MCF 10A (cell line): ENCODE data around the gene PSMC3IP. TPM values are rescaled to one million over a fixed set of nuclear protein-coding genes. Genes with fewer than 3 reads are reported as not detected.

ENCODE experiments used
- BruUV-seq: library from RNA; stranded (reverse); fragments of 400-500 nt; replicated peaks from 2 replicates; lab custom pipeline; 2021; lab: Mats Ljungman, UMichigan
- CTCF ChIA-PET: fragments of 300-600 bp; sonication (Branson Sonifier 250); formaldehyde crosslinking; extraction: SDS; loops from one replicate; lab custom pipeline; 2021; ENCODE audit warnings: antibody characterized with exemption, inconsistent platforms; lab: Yijun Ruan, JAX
- POLR2A ChIA-PET: fragments of 300-600, 350-650 bp; sonication (Branson Sonifier 250); formaldehyde crosslinking; extraction: SDS; loops from one replicate; lab custom pipeline; 2020; ENCODE audit warnings: antibody characterized with exemption, inconsistent platforms; lab: Yijun Ruan, JAX
- DNase-seq: peaks from one replicate; pipeline ENCODE4 v3.0.0-alpha.2; 2018; ENCODE audit not compliant: unreplicated experiment
- H3K27ac Mint-ChIP-seq: one replicate; pipeline ENCODE4 v1.8.0; 2022; ENCODE audit warnings: mild to moderate bottlenecking, low read depth, mixed read lengths; ENCODE audit not compliant: unreplicated experiment
- H3K27me3 Mint-ChIP-seq: one replicate; pipeline ENCODE4 v1.8.0; 2022; ENCODE audit warnings: mixed read lengths; ENCODE audit not compliant: insufficient read depth, unreplicated experiment
- H3K36me3 Mint-ChIP-seq: one replicate; pipeline ENCODE4 v1.8.0; 2022; ENCODE audit warnings: mild to moderate bottlenecking, moderate library complexity, mixed read lengths; ENCODE audit not compliant: insufficient read depth, unreplicated experiment
- H3K4me1 Mint-ChIP-seq: one replicate; pipeline ENCODE4 v1.8.0; 2022; ENCODE audit warnings: mixed read lengths; ENCODE audit not compliant: insufficient read depth, unreplicated experiment
- H3K4me3 Mint-ChIP-seq: one replicate; pipeline ENCODE4 v1.8.0; 2022; ENCODE audit warnings: mild to moderate bottlenecking, moderate library complexity, mixed read lengths; ENCODE audit not compliant: unreplicated experiment
- H3K9me3 Mint-ChIP-seq: one replicate; pipeline ENCODE4 v1.8.0; 2022; ENCODE audit warnings: mixed read lengths; ENCODE audit not compliant: unreplicated experiment
- intact Hi-C: fragments of 100-400 bp; cut with micrococcal nuclease; formaldehyde crosslinking; loops from 2 replicates; pipeline ENCODE4 v1.14.1; 2022
- total RNA-seq: library from RNA; stranded (reverse); gene quantifications from 2 replicates; pipeline ENCODE4 v1.2.3, GENCODE V29; 2022
- TF ChIP-seq, protein P1 (sequence below): fragments of 200-600 bp; IDR thresholded peaks from one replicate; pipeline ENCODE4 v1.8.0; 2022; ENCODE audit warnings: antibody characterized with exemption, mild to moderate bottlenecking; ENCODE audit not compliant: unreplicated experiment

Gene PSMC3IP
- total RNA-seq, 1 experiment from 2014 or later = 12.0 TPM

DNA sequence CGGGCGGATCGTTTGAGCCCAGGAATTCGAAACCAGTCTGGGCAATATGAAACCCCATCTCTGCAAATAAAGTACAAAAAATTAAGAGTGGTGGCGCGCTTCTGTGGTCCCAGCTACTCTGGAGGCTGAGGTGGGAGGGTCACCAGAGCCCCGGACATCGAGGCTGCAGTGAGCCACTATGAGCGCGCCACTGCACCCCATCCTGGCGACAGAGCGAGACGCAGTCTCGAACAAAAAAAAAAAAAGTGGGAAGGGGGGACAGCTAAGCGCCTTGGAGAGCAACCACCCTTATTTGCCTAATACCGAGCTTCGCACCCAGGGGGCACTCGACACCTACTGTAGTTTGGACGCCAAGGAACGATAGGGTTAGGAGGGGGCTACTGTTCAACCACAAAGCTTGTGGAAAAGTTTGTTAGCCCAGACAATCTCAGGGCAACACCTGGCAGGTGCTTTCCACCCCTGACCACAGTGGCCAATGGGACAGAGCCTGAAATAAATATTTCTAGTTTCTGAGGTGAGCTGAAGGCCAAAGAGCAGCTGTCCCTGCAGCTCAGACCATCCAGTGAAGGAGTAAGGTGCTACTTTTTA, 847 bp upstream of the PSMC3IP start:
- no TSS peak for BruUV-seq
- intact Hi-C loops = loop anchor here (1.0 to 2.0 kb wide), 3 partner anchors 101 to 184 kb away; no protein-coding TSS in a partner anchor
- H3K27me3 Mint-ChIP-seq = no peaks in the 10 kb centered on the region
- ChIA-PET CTCF (interaction anchor here (0.5 to 4.3 kb wide), 46 partner anchors 8 to 326 kb away, joined by 3 to 55 read pairs (median 4); partner anchors contain the start of genes BECN1, MLX, PLEKHH3 and RETREG3), POLR2A (interaction anchor here (0.5 to 5.4 kb wide), 35 partner anchors 8 to 660 kb away, joined by 3 to 70 read pairs (median 7); partner anchors contain the start of genes BECN1, CNP, CNTNAP1 and COASY)
- no peaks in the 10 kb centered on the region for H3K9me3 Mint-ChIP-seq
- H3K4me3 Mint-ChIP-seq = peak overlapping the region; percentile 78
- peak; percentile 78 for DNase-seq
- TF ChIP-seq, protein P1, sequence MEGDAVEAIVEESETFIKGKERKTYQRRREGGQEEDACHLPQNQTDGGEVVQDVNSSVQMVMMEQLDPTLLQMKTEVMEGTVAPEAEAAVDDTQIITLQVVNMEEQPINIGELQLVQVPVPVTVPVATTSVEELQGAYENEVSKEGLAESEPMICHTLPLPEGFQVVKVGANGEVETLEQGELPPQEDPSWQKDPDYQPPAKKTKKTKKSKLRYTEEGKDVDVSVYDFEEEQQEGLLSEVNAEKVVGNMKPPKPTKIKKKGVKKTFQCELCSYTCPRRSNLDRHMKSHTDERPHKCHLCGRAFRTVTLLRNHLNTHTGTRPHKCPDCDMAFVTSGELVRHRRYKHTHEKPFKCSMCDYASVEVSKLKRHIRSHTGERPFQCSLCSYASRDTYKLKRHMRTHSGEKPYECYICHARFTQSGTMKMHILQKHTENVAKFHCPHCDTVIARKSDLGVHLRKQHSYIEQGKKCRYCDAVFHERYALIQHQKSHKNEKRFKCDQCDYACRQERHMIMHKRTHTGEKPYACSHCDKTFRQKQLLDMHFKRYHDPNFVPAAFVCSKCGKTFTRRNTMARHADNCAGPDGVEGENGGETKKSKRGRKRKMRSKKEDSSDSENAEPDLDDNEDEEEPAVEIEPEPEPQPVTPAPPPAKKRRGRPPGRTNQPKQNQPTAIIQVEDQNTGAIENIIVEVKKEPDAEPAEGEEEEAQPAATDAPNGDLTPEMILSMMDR = peak; percentile 77
- peaks cover 24% of the 10 kb centered on the region for H3K4me1 Mint-ChIP-seq
- peaks cover 71% of the 10 kb centered on the region for H3K36me3 Mint-ChIP-seq
- H3K27ac Mint-ChIP-seq = peak overlapping the region; percentile 80

DNA sequence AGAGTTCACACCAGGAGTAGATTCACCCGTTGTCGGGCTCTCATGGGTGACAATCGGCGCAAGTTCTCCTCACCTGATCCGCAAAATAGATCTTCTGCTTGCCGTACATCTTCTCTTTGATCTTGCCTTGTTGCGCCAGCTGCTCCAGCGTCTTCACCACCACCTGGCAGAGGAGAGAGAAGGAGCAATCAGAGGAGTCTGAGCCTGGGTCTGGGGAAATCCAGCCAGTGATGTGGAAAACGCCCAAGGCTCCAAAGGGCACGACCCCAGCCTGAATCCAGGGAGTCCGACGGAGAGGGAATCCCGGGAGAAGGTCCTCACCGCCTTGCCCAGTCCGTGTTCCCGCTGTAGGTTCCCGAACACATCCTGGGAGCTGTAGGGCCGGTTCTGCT, 393 bp downstream of the PSMC3IP start:
- POLR2A ChIA-PET = interaction anchor here (0.6 to 5.4 kb wide), 26 partner anchors 10 to 257 kb away, joined by 3 to 70 read pairs (median 8); partner anchors contain the start of genes BECN1, COASY, EZH1 and HSD17B1
- no peak for DNase-seq
- no peaks in the 10 kb centered on the region for H3K9me3 Mint-ChIP-seq
- peaks cover 24% of the 10 kb centered on the region for H3K4me1 Mint-ChIP-seq
- peak overlapping the region; percentile 78 for H3K4me3 Mint-ChIP-seq
- intact Hi-C loops = no loop called here
- H3K27me3 Mint-ChIP-seq = no peaks in the 10 kb centered on the region
- H3K27ac Mint-ChIP-seq = peak overlapping the region; percentile 80
- TSS peak; percentile 15 for BruUV-seq
- TF ChIP-seq, protein P1 = no peak
- CTCF ChIA-PET = interaction anchor here (0.7 to 4.3 kb wide), 12 partner anchors 9 to 242 kb away, joined by 3 to 55 read pairs (median 12); partner anchors contain the start of genes MLX, PLEKHH3 and TUBG2
- peaks cover 70% of the 10 kb centered on the region for H3K36me3 Mint-ChIP-seq

DNA sequence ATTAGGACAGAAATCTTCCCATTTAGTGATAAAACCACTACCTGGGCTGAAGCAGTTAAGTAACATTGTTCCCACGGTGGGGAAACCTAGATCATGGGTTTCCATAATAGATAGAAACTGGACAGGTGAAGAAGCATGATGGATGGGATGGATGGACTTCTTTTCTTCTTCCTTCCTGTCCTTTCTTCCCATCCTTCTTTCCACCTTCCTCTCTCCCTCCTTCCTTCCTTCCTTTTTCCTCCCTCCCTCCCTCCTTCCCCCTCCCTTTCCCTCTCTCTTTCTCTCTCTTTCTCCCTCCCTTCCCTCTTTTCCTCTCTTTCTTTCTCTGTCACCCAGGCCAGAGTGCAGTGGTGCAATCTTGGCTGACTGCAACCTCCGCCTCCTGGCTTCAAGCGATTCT, 3.1 kb downstream of the PSMC3IP start:
- intact Hi-C loops = no loop called here
- peaks cover 21% of the 10 kb centered on the region for H3K4me1 Mint-ChIP-seq
- H3K36me3 Mint-ChIP-seq = peaks cover 70% of the 10 kb centered on the region

DNA sequence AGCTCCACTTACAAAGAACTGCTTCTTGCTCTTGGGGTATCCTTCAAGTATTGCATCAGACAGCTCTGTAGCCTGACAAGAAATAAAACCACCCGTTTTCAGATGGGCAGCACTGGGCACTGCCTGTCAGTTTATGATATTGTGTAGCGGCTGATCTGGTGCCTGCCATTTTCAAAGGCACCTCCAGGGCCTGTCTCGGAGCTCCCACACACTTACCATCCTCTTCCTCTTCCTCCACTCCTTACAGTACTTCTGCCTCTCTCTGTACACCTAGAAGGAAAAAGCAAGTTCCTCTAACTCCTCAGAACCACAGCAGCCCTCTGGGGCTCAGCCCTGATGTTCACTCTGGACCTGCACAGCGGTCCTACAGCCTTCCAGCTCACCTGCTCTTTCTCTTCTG, 4.4 kb downstream of the PSMC3IP start:
- no peaks in the 10 kb centered on the region for H3K27me3 Mint-ChIP-seq
- TF ChIP-seq, protein P1 = no peak
- H3K9me3 Mint-ChIP-seq = no peaks in the 10 kb centered on the region
- H3K4me1 Mint-ChIP-seq = peaks cover 20% of the 10 kb centered on the region
- POLR2A ChIA-PET = interaction anchor here (0.5 to 1.8 kb wide), 3 partner anchors 10 to 413 kb away, joined by 3 to 10 read pairs (median 3); no protein-coding TSS in a partner anchor
- no peak overlapping the region for H3K27ac Mint-ChIP-seq
- peaks cover 61% of the 10 kb centered on the region for H3K36me3 Mint-ChIP-seq
- CTCF ChIA-PET = interaction anchor here (0.6 kb wide), 1 partner anchor 236 kb away, joined by 3 read pairs; no protein-coding TSS in a partner anchor
- BruUV-seq = no TSS peak
- intact Hi-C loops = no loop called here
- no peak overlapping the region for H3K4me3 Mint-ChIP-seq
- no peak for DNase-seq

More for the DNA sequence above, 3.1 kb downstream of the PSMC3IP start:
- DNase-seq = no peak
- TF ChIP-seq, protein P1 = no peak
- BruUV-seq = no TSS peak
- Mint-ChIP-seq H3K27ac (no peak overlapping the region), H3K9me3 (no peaks in the 10 kb centered on the region), H3K27me3 (no peaks in the 10 kb centered on the region), H3K4me3 (no peak overlapping the region)
- CTCF ChIA-PET = no interaction called here
- POLR2A ChIA-PET = interaction anchor here (0.9 to 1.8 kb wide), 2 partner anchors 11 to 34 kb away, joined by 6 to 10 read pairs; no protein-coding TSS in a partner anchor
